Measurements from ENCODE around the gene DENND1A.

- TF ChIP-seq CTCF (IDR thresholded peaks at IDR 0.05), result no peak
- no peak for TF ChIP-seq POLR2A (IDR thresholded peaks at IDR 0.05)
These were observed 377.4 kb downstream of the DENND1A start for GRCh38 chr9:123552530-123552929.

Data from adrenal gland (tissue), 5 donors.